HL-60 (cell line): Measurements from ENCODE around the gene SPTB.

ENCODE experiments used
- DNase-seq, 2 experiments: peaks; one replicate each; pipeline ENCODE4 v3.0.0-alpha.2; 2010 to 2020; ENCODE audit warnings: low read depth in 1 of 2, low spot score in 1 of 2
- H3K27ac ChIP-seq: fragments of 250-450 bp; sonication (Bioruptor Pico); replicated peaks from 2 replicates; pipeline ENCODE4 v1.5.1; 2020; ENCODE audit warnings: mild to moderate bottlenecking, moderate library complexity
- H3K27me3 ChIP-seq: fragments of 250-450 bp; sonication (Bioruptor Pico); 2 replicates; pipeline ENCODE4 v1.5.1; 2021; ENCODE audit warnings: mild to moderate bottlenecking, moderate library complexity; ENCODE audit not compliant: insufficient read depth, poor library complexity, severe bottlenecking
- H3K4me3 ChIP-seq: replicated peaks from 2 replicates; pipeline ENCODE4 v1.5.1; 2011; ENCODE audit warnings: mild to moderate bottlenecking, control low read depth, low read length; ENCODE audit not compliant: insufficient read depth
- GABPA ChIP-seq: IDR thresholded peaks from 2 replicates; pipeline ENCODE4 v1.6.1; 2012; ENCODE audit warnings: low read depth
- POLR2AphosphoS5 ChIP-seq: IDR thresholded peaks from 2 replicates; pipeline ENCODE4 v1.6.1; 2012; ENCODE audit warnings: low read depth
- SPI1 ChIP-seq: IDR thresholded peaks from 2 replicates; pipeline ENCODE4 v1.6.1; 2012; ENCODE audit warnings: low read depth, mild to moderate bottlenecking, borderline replicate concordance
- TF ChIP-seq, protein P1 (sequence below): IDR thresholded peaks from 2 replicates; pipeline ENCODE4 v1.6.1; 2012; ENCODE audit warnings: low read depth; ENCODE audit not compliant: insufficient replicate concordance
- TF ChIP-seq, protein P2 (sequence below): IDR thresholded peaks from one replicate; pipeline ENCODE4 v1.5.1; 2011; ENCODE audit warnings: low read length, control low read depth, inconsistent platforms; ENCODE audit not compliant: insufficient read depth

The SPTB gene

GRCh38 chr14:64865992-64866391 lies 13.7 kb downstream of the SPTB start:
- Histone ChIP-seq H3K4me3 (no peak overlapping the region), H3K27me3 (no peaks in the 10 kb centered on the region), H3K27ac (no peak overlapping the region)
- TF ChIP-seq POLR2AphosphoS5 (no peak), SPI1 (no peak), GABPA (no peak)
- TF ChIP-seq, protein P1, sequence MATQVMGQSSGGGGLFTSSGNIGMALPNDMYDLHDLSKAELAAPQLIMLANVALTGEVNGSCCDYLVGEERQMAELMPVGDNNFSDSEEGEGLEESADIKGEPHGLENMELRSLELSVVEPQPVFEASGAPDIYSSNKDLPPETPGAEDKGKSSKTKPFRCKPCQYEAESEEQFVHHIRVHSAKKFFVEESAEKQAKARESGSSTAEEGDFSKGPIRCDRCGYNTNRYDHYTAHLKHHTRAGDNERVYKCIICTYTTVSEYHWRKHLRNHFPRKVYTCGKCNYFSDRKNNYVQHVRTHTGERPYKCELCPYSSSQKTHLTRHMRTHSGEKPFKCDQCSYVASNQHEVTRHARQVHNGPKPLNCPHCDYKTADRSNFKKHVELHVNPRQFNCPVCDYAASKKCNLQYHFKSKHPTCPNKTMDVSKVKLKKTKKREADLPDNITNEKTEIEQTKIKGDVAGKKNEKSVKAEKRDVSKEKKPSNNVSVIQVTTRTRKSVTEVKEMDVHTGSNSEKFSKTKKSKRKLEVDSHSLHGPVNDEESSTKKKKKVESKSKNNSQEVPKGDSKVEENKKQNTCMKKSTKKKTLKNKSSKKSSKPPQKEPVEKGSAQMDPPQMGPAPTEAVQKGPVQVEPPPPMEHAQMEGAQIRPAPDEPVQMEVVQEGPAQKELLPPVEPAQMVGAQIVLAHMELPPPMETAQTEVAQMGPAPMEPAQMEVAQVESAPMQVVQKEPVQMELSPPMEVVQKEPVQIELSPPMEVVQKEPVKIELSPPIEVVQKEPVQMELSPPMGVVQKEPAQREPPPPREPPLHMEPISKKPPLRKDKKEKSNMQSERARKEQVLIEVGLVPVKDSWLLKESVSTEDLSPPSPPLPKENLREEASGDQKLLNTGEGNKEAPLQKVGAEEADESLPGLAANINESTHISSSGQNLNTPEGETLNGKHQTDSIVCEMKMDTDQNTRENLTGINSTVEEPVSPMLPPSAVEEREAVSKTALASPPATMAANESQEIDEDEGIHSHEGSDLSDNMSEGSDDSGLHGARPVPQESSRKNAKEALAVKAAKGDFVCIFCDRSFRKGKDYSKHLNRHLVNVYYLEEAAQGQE: no peak
- TF ChIP-seq, protein P2, sequence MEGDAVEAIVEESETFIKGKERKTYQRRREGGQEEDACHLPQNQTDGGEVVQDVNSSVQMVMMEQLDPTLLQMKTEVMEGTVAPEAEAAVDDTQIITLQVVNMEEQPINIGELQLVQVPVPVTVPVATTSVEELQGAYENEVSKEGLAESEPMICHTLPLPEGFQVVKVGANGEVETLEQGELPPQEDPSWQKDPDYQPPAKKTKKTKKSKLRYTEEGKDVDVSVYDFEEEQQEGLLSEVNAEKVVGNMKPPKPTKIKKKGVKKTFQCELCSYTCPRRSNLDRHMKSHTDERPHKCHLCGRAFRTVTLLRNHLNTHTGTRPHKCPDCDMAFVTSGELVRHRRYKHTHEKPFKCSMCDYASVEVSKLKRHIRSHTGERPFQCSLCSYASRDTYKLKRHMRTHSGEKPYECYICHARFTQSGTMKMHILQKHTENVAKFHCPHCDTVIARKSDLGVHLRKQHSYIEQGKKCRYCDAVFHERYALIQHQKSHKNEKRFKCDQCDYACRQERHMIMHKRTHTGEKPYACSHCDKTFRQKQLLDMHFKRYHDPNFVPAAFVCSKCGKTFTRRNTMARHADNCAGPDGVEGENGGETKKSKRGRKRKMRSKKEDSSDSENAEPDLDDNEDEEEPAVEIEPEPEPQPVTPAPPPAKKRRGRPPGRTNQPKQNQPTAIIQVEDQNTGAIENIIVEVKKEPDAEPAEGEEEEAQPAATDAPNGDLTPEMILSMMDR: no peak
- DNase-seq: no peak

DNA sequence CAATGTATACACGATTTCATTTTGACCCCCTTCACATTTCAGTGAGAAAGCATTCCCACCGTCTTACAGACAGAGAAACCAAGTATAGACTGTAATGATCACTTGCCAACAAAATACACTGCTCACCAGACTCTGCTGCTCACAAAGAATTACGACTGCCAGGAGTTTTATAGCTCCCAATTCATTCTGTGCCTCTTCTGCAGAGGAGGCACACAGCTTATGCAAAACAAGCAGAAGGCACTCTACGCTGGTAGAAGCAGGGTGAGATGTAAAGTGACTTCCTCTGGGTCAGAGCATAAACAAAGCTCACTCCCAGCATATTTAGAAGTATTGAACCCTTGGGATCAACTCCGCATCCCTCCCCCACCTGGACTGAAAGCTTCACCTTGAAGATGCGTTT lies 14.6 kb downstream of the SPTB start:
- Histone ChIP-seq H3K4me3 (no peak overlapping the region), H3K27ac (no peak overlapping the region), H3K27me3 (no peaks in the 10 kb centered on the region)
- TF ChIP-seq, protein P1: no peak
- TF ChIP-seq SPI1: no peak
- no peak for TF ChIP-seq GABPA
- TF ChIP-seq, protein P2: no peak
- no peak for TF ChIP-seq POLR2AphosphoS5
- DNase-seq: no peak

GRCh38 chr14:64864258-64864657 lies 15.4 kb downstream of the SPTB start:
- no peak overlapping the region for H3K4me3 ChIP-seq
- no peak overlapping the region for H3K27ac ChIP-seq
- no peaks in the 10 kb centered on the region for H3K27me3 ChIP-seq
- no peak for TF ChIP-seq GABPA
- TF ChIP-seq, protein P1: no peak
- no peak for DNase-seq

DNA sequence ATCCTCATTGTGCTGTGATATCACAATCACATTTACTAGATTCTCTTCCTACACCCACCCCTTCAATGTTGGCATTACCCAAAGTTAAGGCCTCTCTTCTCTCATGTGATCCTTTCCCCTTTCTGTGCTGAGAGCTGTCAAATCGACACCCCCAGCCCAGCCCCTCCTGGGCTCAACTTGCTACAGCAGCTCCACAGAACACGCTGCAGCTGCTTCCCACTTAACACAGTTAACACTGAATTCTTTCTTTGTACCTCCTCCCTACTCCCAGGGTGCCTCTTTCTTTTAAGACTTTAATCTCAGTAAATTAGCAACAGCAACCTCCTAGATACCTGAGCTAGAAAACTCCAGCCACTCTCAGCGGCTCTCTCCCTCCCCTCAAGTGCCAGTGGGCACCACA lies 17.8 kb downstream of the SPTB start:
- H3K4me3 ChIP-seq: no peak overlapping the region
- H3K27ac ChIP-seq: no peak overlapping the region
- no peaks in the 10 kb centered on the region for H3K27me3 ChIP-seq
- TF ChIP-seq SPI1: no peak
- TF ChIP-seq, protein P1: no peak
- TF ChIP-seq POLR2AphosphoS5: no peak
- TF ChIP-seq, protein P2: no peak
- no peak for TF ChIP-seq GABPA
- DNase-seq: no peak
